MM.1S (cell line): ENCODE data around the gene MGA.

ENCODE experiments used
- DNase-seq: peaks from one replicate; pipeline ENCODE4 v3.0.0-alpha.2; 2015
- H2AFZ ChIP-seq: fragments of 300-600 bp; sonication (generic); 2 replicates; pipeline ENCODE4 v1.6.0; 2016; ENCODE audit warnings: antibody characterized with exemption, low read length
- H3F3A ChIP-seq: fragments of 300-600 bp; sonication (generic); 2 replicates; pipeline ENCODE4 v1.6.1; 2016; ENCODE audit warnings: mild to moderate bottlenecking, antibody characterized with exemption, low read length, moderate library complexity, mixed read lengths; ENCODE audit not compliant: insufficient read depth
- H3K27ac ChIP-seq: fragments of 300-600 bp; sonication (generic); 2 replicates; pipeline ENCODE4 v1.5.1; 2016; ENCODE audit warnings: mild to moderate bottlenecking, low read length
- H3K27me3 ChIP-seq: fragments of 300-600 bp; sonication (generic); replicated peaks from 2 replicates; pipeline ENCODE4 v1.6.0; 2016; ENCODE audit warnings: low read length; ENCODE audit not compliant: insufficient read depth
- H3K36me3 ChIP-seq: fragments of 300-600 bp; sonication (generic); replicated peaks from 2 replicates; pipeline ENCODE4 v1.6.1; 2016; ENCODE audit warnings: mild to moderate bottlenecking, low read length, mixed read lengths; ENCODE audit not compliant: insufficient read depth
- H3K4me1 ChIP-seq: fragments of 300-600 bp; sonication (generic); 2 replicates; pipeline ENCODE4 v1.6.1; 2016; ENCODE audit warnings: low read length, mixed read lengths
- H3K4me2 ChIP-seq: fragments of 300-600 bp; sonication (generic); 2 replicates; pipeline ENCODE4 v1.6.0; 2016; ENCODE audit warnings: low read depth, low read length
- H3K4me3 ChIP-seq: fragments of 300-600 bp; sonication (generic); 2 replicates; pipeline ENCODE4 v1.5.1; 2016; ENCODE audit warnings: low read length, mixed read lengths
- H3K79me2 ChIP-seq: fragments of 300-600 bp; sonication (generic); 2 replicates; pipeline ENCODE4 v1.6.1; 2016; ENCODE audit warnings: mixed run types, low read length, mixed read lengths
- H3K9ac ChIP-seq: fragments of 300-600 bp; sonication (generic); 2 replicates; pipeline ENCODE4 v1.6.1; 2016; ENCODE audit warnings: low read length, mixed read lengths
- H3K9me2 ChIP-seq: fragments of 300-600 bp; sonication (generic); replicated peaks from 2 replicates; pipeline ENCODE4 v1.6.1; 2016; ENCODE audit warnings: mild to moderate bottlenecking, low read length, mixed read lengths; ENCODE audit not compliant: insufficient read depth
- H3K9me3 ChIP-seq: fragments of 300-600 bp; sonication (generic); replicated peaks from 2 replicates; pipeline ENCODE4 v1.6.1; 2016; ENCODE audit warnings: mild to moderate bottlenecking, low read length, mixed read lengths; ENCODE audit not compliant: insufficient read depth
- H4K20me1 ChIP-seq: fragments of 300-600 bp; sonication (generic); 2 replicates; pipeline ENCODE4 v1.6.1; 2016; ENCODE audit warnings: mild to moderate bottlenecking, low read length, moderate library complexity, mixed read lengths; ENCODE audit not compliant: insufficient read depth
- CTCF ChIP-seq: fragments of 300-600 bp; sonication (generic); IDR thresholded peaks from 2 replicates; pipeline ENCODE4 v1.5.1; 2016; ENCODE audit warnings: antibody characterized with exemption, low read length, mixed read lengths
- EZH2 ChIP-seq: fragments of 300-600 bp; sonication (generic); optimal IDR thresholded peaks from 2 replicates; pipeline ENCODE3; 2017; ENCODE audit warnings: low read depth, mild to moderate bottlenecking, antibody characterized with exemption, low read length, mixed read lengths
- EZH2phosphoT487 ChIP-seq: fragments of 300-600 bp; sonication (generic); IDR thresholded peaks from 2 replicates; pipeline ENCODE4 v1.6.1; 2018; ENCODE audit warnings: antibody characterized with exemption, low read length

The MGA gene

GRCh38 chr15:41798607-41799487 is 138.6 kb downstream of the MGA start:
- no peak for DNase-seq
- Histone ChIP-seq H3K27ac (no peak overlapping the region), H3K9ac (no peak overlapping the region), H3K9me3 (no peaks in the 10 kb centered on the region), H3K36me3 (no peaks in the 10 kb centered on the region), H3K4me3 (no peak overlapping the region), H3K9me2 (no peaks in the 10 kb centered on the region), H3K4me2 (no peak overlapping the region), H3F3A (no peaks in the 10 kb centered on the region), H2AFZ (no peak overlapping the region), H3K4me1 (no peaks in the 10 kb centered on the region), H4K20me1 (no peaks in the 10 kb centered on the region), H3K79me2 (no peaks in the 10 kb centered on the region), H3K27me3 (no peaks in the 10 kb centered on the region)
- TF ChIP-seq CTCF (no peak), EZH2phosphoT487 (no peak), EZH2 (no peak)

- H3K79me2 ChIP-seq = no peaks in the 10 kb centered on the region
- no peak overlapping the region for H3K27ac ChIP-seq
- TF ChIP-seq CTCF (no peak), EZH2phosphoT487 (no peak), EZH2 (no peak)
- no peaks in the 10 kb centered on the region for H3K36me3 ChIP-seq
- H3K9me2 ChIP-seq = no peaks in the 10 kb centered on the region
- no peak for DNase-seq
- no peaks in the 10 kb centered on the region for H3K4me1 ChIP-seq
- no peak overlapping the region for H3K4me3 ChIP-seq
- no peak overlapping the region for H3K4me2 ChIP-seq
- H3F3A ChIP-seq = no peaks in the 10 kb centered on the region
- H3K27me3 ChIP-seq = no peaks in the 10 kb centered on the region
- no peaks in the 10 kb centered on the region for H4K20me1 ChIP-seq
- no peaks in the 10 kb centered on the region for H3K9me3 ChIP-seq
- H3K9ac ChIP-seq = no peak overlapping the region
- H2AFZ ChIP-seq = no peak overlapping the region
Observed at GRCh38 chr15:41799488-41799805, 139.2 kb downstream of the MGA start.

- H3K4me3 ChIP-seq = no peak overlapping the region
- no peaks in the 10 kb centered on the region for H3F3A ChIP-seq
- H3K27me3 ChIP-seq = no peaks in the 10 kb centered on the region
- no peak for DNase-seq
- no peaks in the 10 kb centered on the region for H3K9me2 ChIP-seq
- H3K9me3 ChIP-seq = no peaks in the 10 kb centered on the region
- no peaks in the 10 kb centered on the region for H4K20me1 ChIP-seq
- no peak overlapping the region for H2AFZ ChIP-seq
- no peak for TF ChIP-seq CTCF
- no peak for TF ChIP-seq EZH2
- no peak for TF ChIP-seq EZH2phosphoT487
- no peaks in the 10 kb centered on the region for H3K79me2 ChIP-seq
- no peak overlapping the region for H3K4me2 ChIP-seq
- no peak overlapping the region for H3K9ac ChIP-seq
- H3K27ac ChIP-seq = no peak overlapping the region
- no peaks in the 10 kb centered on the region for H3K36me3 ChIP-seq
- no peaks in the 10 kb centered on the region for H3K4me1 ChIP-seq
Observed at GRCh38 chr15:41801185-41801584, 141.0 kb downstream of the MGA start.
